Upper lobe of left lung (tissue), 4 donors: Measurements from ENCODE around the gene HTN1.
"Not testable (repeated sequence)": the region's sequence is repeated elsewhere in the genome, so short reads cannot be mapped to it uniquely, and the experiment has no call there.

Experiments used
- EP300 ChIP-seq, 4 donors: sonication (generic); formaldehyde crosslinking; IDR thresholded peaks; one replicate each; pipeline ENCODE4 v1.5.1; 2017; ENCODE audit warnings: antibody characterized with exemption in 4 of 4, control low read depth in 2 of 4
- POLR2A ChIP-seq, 4 donors: fragments of 450-650 bp; IDR thresholded peaks; one replicate each; pipeline ENCODE4 v1.5.1; 2016 to 2017; ENCODE audit warnings: antibody characterized with exemption in 4 of 4, mild to moderate bottlenecking in 2 of 4
- POLR2AphosphoS5 ChIP-seq, 2 donors: sonication (generic); formaldehyde crosslinking; IDR thresholded peaks; one replicate each; pipeline ENCODE4 v1.5.1; 2017; ENCODE audit warnings: antibody characterized with exemption in 2 of 2
- TF ChIP-seq, protein P1 (sequence below), 6 experiments: fragments of 450-650 bp in 4 of 6; fragments of 200-600 bp in 2 of 6; sonication (generic) in 2 of 6; IDR thresholded peaks; one replicate each; pipeline ENCODE4 v1.5.1; 2016 to 2019; ENCODE audit warnings: antibody characterized with exemption in 6 of 6

DNA sequence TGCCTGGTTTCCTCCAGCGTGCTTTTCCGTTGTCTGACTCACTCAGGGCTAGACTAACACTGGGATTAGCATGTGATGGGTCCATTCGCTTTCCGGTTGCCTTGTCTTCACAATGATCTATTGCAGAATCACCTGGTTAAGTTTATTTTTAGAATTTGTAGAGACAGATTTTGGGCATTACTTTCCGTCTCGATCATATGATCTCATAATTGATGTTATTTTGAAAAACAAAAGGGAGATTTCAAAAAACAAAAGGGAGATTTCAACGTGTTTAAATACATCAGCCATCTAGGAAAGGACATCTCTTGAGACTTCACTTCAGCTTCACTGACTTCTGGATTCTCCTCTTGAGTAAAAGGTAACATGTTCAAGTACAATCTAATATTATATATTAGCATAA lies 22.1 kb upstream of the HTN1 start, which contains the start of gene HTN3:
- TF ChIP-seq, protein P1, sequence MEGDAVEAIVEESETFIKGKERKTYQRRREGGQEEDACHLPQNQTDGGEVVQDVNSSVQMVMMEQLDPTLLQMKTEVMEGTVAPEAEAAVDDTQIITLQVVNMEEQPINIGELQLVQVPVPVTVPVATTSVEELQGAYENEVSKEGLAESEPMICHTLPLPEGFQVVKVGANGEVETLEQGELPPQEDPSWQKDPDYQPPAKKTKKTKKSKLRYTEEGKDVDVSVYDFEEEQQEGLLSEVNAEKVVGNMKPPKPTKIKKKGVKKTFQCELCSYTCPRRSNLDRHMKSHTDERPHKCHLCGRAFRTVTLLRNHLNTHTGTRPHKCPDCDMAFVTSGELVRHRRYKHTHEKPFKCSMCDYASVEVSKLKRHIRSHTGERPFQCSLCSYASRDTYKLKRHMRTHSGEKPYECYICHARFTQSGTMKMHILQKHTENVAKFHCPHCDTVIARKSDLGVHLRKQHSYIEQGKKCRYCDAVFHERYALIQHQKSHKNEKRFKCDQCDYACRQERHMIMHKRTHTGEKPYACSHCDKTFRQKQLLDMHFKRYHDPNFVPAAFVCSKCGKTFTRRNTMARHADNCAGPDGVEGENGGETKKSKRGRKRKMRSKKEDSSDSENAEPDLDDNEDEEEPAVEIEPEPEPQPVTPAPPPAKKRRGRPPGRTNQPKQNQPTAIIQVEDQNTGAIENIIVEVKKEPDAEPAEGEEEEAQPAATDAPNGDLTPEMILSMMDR (IDR thresholded peaks at IDR 0.05): not testable (repeated sequence)
- TF ChIP-seq POLR2AphosphoS5, EP300, POLR2A (IDR thresholded peaks at IDR 0.05): not testable (repeated sequence)
